Adrenal gland (tissue), 12 donors: ENCODE results near the gene SORBS2. TPM values are rescaled to one million over a fixed set of nuclear protein-coding genes. Genes with fewer than 3 reads are reported as not detected.

ENCODE experiments used
- DNase-seq, 7 donors: peaks; one replicate each; pipeline ENCODE4 v3.0.0-alpha.2; 2019 to 2020
- H3K27ac ChIP-seq, 5 donors: fragments of 200-600 bp; sonication (generic) in 4 of 5; 1 replicate in 3 of 5; 2 replicates in 2 of 5; pipeline versions ENCODE4 v1.5.1 to v1.8.0; 2016 to 2020; ENCODE audit warnings: mild to moderate bottlenecking in 1 of 5
- H3K27me3 ChIP-seq: fragments of 200-600 bp; 2 replicates; pipeline ENCODE4 v1.8.0; 2021
- H3K36me3 ChIP-seq, 2 donors: fragments of 200-600 bp; replicated peaks in 1 of 2; 1 replicate in 1 of 2; 2 replicates in 1 of 2; pipeline versions ENCODE4 v1.5.1 to v1.8.0; 2018 to 2022
- H3K4me1 ChIP-seq, 2 donors: fragments of 200-600 bp; replicated peaks in 1 of 2; 1 replicate in 1 of 2; 2 replicates in 1 of 2; pipeline versions ENCODE4 v1.5.1 to v1.8.0; 2018 to 2021
- H3K4me3 ChIP-seq, 4 donors: fragments of 200-600 bp; sonication (generic) in 3 of 4; one replicate each; pipeline ENCODE4 v1.5.1; 2016 to 2018
- H3K9me3 ChIP-seq, 3 donors: fragments of 200-600 bp; sonication (generic) in 1 of 3; replicated peaks in 1 of 3; 1 replicate in 2 of 3; 2 replicates in 1 of 3; pipeline versions ENCODE4 v1.5.1 to v1.8.0; 2016 to 2021
- POLR2A ChIP-seq, 2 donors: fragments of 450-650 bp; IDR thresholded peaks; one replicate each; pipeline ENCODE4 v1.6.1; 2017; ENCODE audit warnings: antibody characterized with exemption in 2 of 2, mild to moderate bottlenecking in 2 of 2, moderate library complexity in 1 of 2
- WGBS, 4 donors: extraction: QIAGEN DNeasy Blood & Tissue Kit in 2 of 4; methylation state at CpG; one replicate each; pipeline versions ENCODE4 v1.1.5 to v1.1.7; 2013 to 2017; 5-methylcytosine and 5-hydroxymethylcytosine counted together
- intact Hi-C, 2 donors: fragments of 100-400 bp; cut with DNase I; formaldehyde crosslinking; loops; one replicate each; pipeline versions ENCODE4 v1.14.1 to v1.15.0; 2022 to 2023
- polyA plus RNA-seq, 3 donors: library from polyadenylated mRNA; stranded (reverse); fragments of 200-250 nt in 2 of 3; fragments of 350-450 nt in 1 of 3; fragmentation: Illumina TruSeq in 1 of 3; extraction: RNeasy Lipid Tissue Mini Kit (QIAGEN cat#74804) in 1 of 3; gene quantifications; one replicate each; pipeline ENCODE4 v1.2.3, GENCODE V29; 2013 to 2014
- total RNA-seq, 9 donors: library from RNA; depleted of rRNA in 4 of 9; stranded (reverse); fragments of >200 nt in 4 of 9; fragments of 120-200 nt in 1 of 9; fragmentation: NEBNext Ultra II Directional in 1 of 9; extraction: Animal tissue kit (Norgen Biotek cat#: 25700) in 1 of 9; gene quantifications; one replicate each; pipeline versions ENCODE4 v1.1.0 to v1.2.4, GENCODE V29; 2013 to 2023
- TF ChIP-seq, protein P1 (sequence below), 6 experiments: fragments of 450-650 bp in 4 of 6; fragments of 200-600 bp in 2 of 6; sonication (generic) in 1 of 6; IDR thresholded peaks; 1 replicate in 5 of 6; 2 replicates in 1 of 6; pipeline versions ENCODE4 v1.5.1 to v1.8.0; 2016 to 2021; ENCODE audit warnings: antibody characterized with exemption in 6 of 6, mild to moderate bottlenecking in 2 of 6, moderate library complexity in 1 of 6
- donor health status: healthy with polysubstance abuse.
- donor health status: Bipolar disorder and iron deficiency.
- donor health status: DM: yes; HTN: yes; CAD: no.
- donor health status: DM: no; HTN: no; CAD: no.
- donor health status: DM: no; HTN: no; CAD: no.
- donor health status: DM: yes; HTN: yes; CAD: no.

SORBS2 gene
- total and polyA plus RNA-seq, 12 donors = 126 to 875 (median 582) TPM

DNA sequence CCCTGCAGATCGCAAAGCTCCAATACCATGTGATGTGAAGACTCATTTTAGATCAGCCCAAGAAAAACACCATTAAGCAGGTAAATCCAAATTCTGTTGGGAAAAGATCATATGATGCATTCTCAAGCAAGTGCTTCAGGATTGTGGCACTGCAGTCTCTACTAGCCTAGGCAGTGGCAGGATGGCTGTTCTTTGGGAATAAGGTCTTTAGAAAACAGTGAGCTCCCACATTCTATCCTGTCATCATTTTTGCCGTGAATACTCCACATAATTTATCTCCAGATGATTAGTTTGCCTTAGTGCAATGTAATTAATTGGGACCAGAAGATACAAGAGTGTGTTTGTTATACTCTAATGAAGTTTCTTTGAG is 18.9 kb downstream of the SORBS2 start:
- H3K4me1 ChIP-seq = no peaks in the 10 kb centered on the region

DNA sequence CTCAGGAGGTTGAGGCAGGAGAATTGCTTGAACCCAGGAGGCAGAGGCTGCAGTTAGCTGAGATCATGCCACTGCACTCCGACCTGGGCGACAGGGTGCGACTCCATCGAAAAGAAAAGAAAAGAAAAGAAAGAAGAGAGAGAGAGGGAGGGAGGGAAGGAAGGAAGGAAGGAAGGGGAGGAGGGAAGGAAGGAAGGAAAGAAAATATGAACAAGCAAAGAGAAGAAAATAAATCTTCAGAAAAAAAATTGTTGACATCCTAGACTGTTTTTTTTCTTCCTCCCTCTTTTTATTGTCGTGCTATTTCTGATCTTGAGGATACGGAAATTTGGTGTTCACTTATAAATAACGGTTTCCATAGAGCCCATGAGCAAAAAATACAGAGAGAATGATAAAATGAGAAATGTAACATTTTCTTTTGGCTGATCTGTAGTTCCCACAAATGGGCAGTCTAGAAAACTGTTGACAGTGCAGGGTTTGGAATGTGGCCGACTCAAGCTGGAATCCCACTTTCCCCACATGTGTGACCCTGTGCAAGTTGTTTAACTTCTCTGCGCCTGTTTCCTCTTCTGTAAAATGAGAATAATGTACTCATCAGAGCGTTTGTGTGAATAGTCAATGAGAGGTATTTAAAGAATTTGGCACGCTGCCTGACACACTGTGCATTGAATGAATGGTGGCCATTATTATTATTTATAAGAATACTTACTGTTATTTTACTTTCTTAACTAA is 19.4 kb downstream of the SORBS2 start:
- no peaks in the 10 kb centered on the region for H3K36me3 ChIP-seq
- intact Hi-C loops = no loop called here
- 77 to 81% (median 80%) methylated on average over 11 of the region's 11 CpGs for WGBS, 4 donors
- no peak for TF ChIP-seq POLR2A (IDR thresholded peaks at IDR 0.05)
- TF ChIP-seq, protein P1, sequence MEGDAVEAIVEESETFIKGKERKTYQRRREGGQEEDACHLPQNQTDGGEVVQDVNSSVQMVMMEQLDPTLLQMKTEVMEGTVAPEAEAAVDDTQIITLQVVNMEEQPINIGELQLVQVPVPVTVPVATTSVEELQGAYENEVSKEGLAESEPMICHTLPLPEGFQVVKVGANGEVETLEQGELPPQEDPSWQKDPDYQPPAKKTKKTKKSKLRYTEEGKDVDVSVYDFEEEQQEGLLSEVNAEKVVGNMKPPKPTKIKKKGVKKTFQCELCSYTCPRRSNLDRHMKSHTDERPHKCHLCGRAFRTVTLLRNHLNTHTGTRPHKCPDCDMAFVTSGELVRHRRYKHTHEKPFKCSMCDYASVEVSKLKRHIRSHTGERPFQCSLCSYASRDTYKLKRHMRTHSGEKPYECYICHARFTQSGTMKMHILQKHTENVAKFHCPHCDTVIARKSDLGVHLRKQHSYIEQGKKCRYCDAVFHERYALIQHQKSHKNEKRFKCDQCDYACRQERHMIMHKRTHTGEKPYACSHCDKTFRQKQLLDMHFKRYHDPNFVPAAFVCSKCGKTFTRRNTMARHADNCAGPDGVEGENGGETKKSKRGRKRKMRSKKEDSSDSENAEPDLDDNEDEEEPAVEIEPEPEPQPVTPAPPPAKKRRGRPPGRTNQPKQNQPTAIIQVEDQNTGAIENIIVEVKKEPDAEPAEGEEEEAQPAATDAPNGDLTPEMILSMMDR (IDR thresholded peaks at IDR 0.05) = no peak
- no peak overlapping the region for H3K4me3 ChIP-seq
- no peaks in the 10 kb centered on the region for H3K9me3 ChIP-seq
- no peaks in the 10 kb centered on the region for H3K4me1 ChIP-seq
- DNase-seq = no peak
- H3K27me3 ChIP-seq = no peaks in the 10 kb centered on the region
- peak overlapping the region in 1 of 5 donors; percentile 11 for H3K27ac ChIP-seq

More for the DNA sequence above, 18.9 kb downstream of the SORBS2 start:
- 75 to 77% (median 76%) methylated on average over 2 of the region's 2 CpGs for WGBS, 4 donors
- intact Hi-C loops = no loop called here
- no peak for DNase-seq
- Histone ChIP-seq H3K36me3 (no peaks in the 10 kb centered on the region), H3K9me3 (no peaks in the 10 kb centered on the region), H3K27ac (no peak overlapping the region), H3K4me3 (no peak overlapping the region), H3K27me3 (no peaks in the 10 kb centered on the region)
- no peak for TF ChIP-seq POLR2A (IDR thresholded peaks at IDR 0.05)
- TF ChIP-seq, protein P1 (IDR thresholded peaks at IDR 0.05) = no peak

DNA sequence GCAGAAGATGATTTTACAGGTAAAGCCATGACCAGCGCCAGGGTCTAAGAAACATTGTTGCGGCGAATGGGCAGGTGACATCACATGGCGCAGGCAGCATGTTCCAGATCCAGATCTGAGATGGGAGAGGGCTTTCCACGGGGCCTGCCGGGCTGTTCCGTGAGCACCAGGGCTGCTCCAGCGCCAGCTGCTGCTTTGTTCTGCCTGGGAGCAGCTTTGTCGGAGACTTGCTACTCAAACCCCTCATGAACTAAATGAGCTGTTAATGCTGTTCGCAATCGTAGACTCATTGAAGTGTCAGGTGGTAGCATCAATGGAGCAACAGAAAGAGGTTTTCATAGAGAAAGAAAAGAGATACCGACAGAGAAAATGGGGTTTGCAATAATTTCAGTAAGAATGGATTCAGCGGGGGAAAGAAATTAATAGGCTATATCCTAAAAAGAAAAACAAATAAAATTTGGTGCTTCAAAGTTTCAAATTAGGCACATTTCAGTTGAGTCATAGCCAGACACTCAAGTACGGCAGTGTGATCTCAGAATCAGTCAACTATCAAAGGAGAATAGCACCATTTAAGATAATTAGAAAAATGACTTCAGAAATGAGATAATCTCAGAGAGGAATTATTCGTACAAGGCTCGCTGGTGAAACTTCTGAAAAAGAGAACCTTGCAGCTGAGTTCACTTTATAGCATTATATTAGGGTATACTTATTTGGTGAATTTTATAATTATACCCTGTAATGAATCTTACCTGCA is 23.9 kb downstream of the SORBS2 start:
- 89 to 96% (median 94%) methylated on average over 14 to 16 of the region's 16 CpGs for WGBS, 4 donors
- Histone ChIP-seq H3K4me3 (no peak overlapping the region), H3K4me1 (peaks cover 5 to 9% of the 10 kb centered on the region in 2 donors), H3K36me3 (no peaks in the 10 kb centered on the region), H3K27ac (no peak overlapping the region), H3K9me3 (no peaks in the 10 kb centered on the region), H3K27me3 (no peaks in the 10 kb centered on the region)
- intact Hi-C loops = loop anchor here in 1 of 2 donors (10.0 kb wide), 1 partner anchor 237 kb away; no protein-coding TSS in a partner anchor
- DNase-seq = no peak
- TF ChIP-seq POLR2A (IDR thresholded peaks at IDR 0.05) = no peak
- TF ChIP-seq, protein P1 (IDR thresholded peaks at IDR 0.05) = no peak

DNA sequence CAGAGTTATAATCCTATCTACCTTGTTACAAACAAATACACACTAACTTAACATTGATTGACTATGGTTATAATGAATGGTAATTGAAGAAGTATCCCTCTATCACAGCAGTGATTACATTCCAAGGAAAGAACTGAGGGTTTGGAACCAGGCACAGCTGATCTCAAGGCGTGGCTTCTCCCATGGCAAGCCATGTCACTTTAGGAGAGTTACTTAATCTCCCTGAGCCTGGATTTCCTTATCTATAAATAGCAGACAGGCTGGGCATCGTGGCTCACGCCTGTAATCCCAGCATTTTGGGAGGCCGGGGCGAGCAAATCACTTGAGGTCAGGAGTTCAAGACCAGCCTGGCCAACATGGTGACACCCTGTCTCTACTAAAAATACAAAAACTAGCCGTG is 25.6 kb downstream of the SORBS2 start:
- no peak for DNase-seq
- Histone ChIP-seq H3K27ac (no peak overlapping the region), H3K4me3 (no peak overlapping the region), H3K4me1 (peaks cover 11 to 18% of the 10 kb centered on the region in 2 donors), H3K27me3 (no peaks in the 10 kb centered on the region), H3K36me3 (no peaks in the 10 kb centered on the region), H3K9me3 (no peaks in the 10 kb centered on the region)
- no peak for TF ChIP-seq POLR2A (IDR thresholded peaks at IDR 0.05)
- TF ChIP-seq, protein P1 (IDR thresholded peaks at IDR 0.05) = no peak
- 70 to 85% (median 79%) methylated on average over 6 of the region's 6 CpGs for WGBS, 4 donors
- intact Hi-C loops = loop anchor here in 1 of 2 donors (10.0 kb wide), 1 partner anchor 238 kb away; no protein-coding TSS in a partner anchor
